ENCODE results near the gene TRANK1. TPM values are rescaled to one million over a fixed set of nuclear protein-coding genes. Genes with fewer than 3 reads are reported as not detected.
"Not testable (repeated sequence)": the region's sequence is repeated elsewhere in the genome, so short reads cannot be mapped to it uniquely, and the experiment has no call there.

Gene TRANK1
- total RNA-seq, 1 experiment from 2014 or later = 1.1 TPM

DNA sequence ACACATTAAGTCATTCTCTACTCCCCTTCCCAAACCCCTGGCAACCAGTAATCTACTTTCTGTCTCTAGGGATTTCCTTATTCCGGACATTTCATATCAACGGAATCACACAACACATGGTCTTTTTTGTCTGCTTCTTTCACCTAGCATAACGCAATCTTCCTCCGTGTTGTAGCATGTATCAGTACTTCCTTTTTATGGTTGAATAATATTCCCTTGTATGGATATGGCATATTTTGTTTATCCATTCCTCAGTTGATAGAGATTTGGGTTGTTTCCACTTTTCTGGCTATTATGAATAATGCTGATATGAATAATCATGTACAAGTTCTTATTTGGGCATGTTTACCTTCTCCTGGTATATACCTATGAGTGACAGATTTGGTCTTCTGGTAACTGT, 63.1 kb downstream of the TRANK1 start:
- no peak for ATAC-seq

DNA sequence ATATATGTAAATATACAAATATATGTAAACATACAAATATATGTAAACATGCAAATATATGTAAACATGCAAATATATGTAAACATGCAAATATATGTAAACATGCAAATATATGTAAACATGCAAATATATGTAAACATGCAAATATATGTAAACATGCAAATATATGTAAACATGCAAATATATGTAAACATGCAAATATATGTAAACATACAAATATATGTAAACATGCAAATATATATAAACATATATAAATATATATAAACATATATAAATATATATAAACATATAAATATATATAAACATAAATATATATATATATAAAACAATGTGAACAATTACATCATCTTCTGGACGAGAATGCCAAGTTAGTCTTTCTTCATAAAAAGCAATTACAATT, 65.0 kb downstream of the TRANK1 start:
- H3K27ac ChIP-seq (ENCODE audit: low read depth, low read length); H3K36me3 ChIP-seq (ENCODE audit: control insufficient read depth in 1 of 2, insufficient read depth in 2 of 2, low read length in 2 of 2); H3K27me3 ChIP-seq (ENCODE audit: insufficient read depth, low read length); H3K9me2 ChIP-seq (ENCODE audit: insufficient read depth); H3K9ac ChIP-seq (ENCODE audit: low read length); H3K9me3 ChIP-seq (ENCODE audit: control insufficient read depth in 1 of 2, insufficient read depth in 1 of 2, low read depth in 1 of 2, low read length in 2 of 2); H3K4me2 ChIP-seq (ENCODE audit: low read length); H2AFZ ChIP-seq (ENCODE audit: low read depth, low read length, poor library complexity, severe bottlenecking); H3K4me1 ChIP-seq (ENCODE audit: control insufficient read depth in 1 of 2, insufficient read depth in 2 of 2, low read length in 2 of 2); ATAC-seq; DNase-seq (ENCODE audit: low read depth, low spot score); intact Hi-C loops (cut with micrococcal nuclease); POLR2A ChIA-PET; BruUV-seq (replicated peaks); RAD21 ChIA-PET (ENCODE audit: low non-redundant PET in 1 of 2, low total read pairs in 2 of 2, uncharacterized antibody in 2 of 2, unreplicated experiment in 2 of 2); CTCF ChIA-PET; H3K4me3 ChIP-seq (replicated peaks in 1 of 2; ENCODE audit: low read depth in 1 of 2, low read length in 2 of 2); H4K20me1 ChIP-seq (ENCODE audit: insufficient read depth); H3K79me2 ChIP-seq (ENCODE audit: insufficient read depth, low read length): not testable (repeated sequence)

More for the DNA sequence above, 63.1 kb downstream of the TRANK1 start:
- ChIA-PET POLR2A (no interaction called here), CTCF (no interaction called here), RAD21 (ENCODE audit: low non-redundant PET in 1 of 2, low total read pairs in 2 of 2, uncharacterized antibody in 2 of 2, unreplicated experiment in 2 of 2) (no interaction called here)
- intact Hi-C loops (cut with micrococcal nuclease) = no loop called here
- H3K4me3 ChIP-seq (replicated peaks in 1 of 2; ENCODE audit: low read depth in 1 of 2, low read length in 2 of 2) = no peak overlapping the region
- H3K9ac ChIP-seq (ENCODE audit: low read length) = no peak overlapping the region
- no peaks in the 10 kb centered on the region for H3K36me3 ChIP-seq (ENCODE audit: control insufficient read depth in 1 of 2, insufficient read depth in 2 of 2, low read length in 2 of 2)
- no peak for TF ChIP-seq POLR2A (IDR thresholded peaks at IDR 0.05; ENCODE audit: borderline replicate concordance, extremely low read depth, insufficient read depth, insufficient read length)
- TF ChIP-seq SRF (IDR thresholded peaks at IDR 0.05; ENCODE audit: low read depth) = no peak
- TF ChIP-seq SIN3A (IDR thresholded peaks at IDR 0.05; ENCODE audit: low read depth) = no peak
- no peak for TF ChIP-seq FOSL1 (IDR thresholded peaks at IDR 0.05; ENCODE audit: low read depth)
- TF ChIP-seq, protein P1, sequence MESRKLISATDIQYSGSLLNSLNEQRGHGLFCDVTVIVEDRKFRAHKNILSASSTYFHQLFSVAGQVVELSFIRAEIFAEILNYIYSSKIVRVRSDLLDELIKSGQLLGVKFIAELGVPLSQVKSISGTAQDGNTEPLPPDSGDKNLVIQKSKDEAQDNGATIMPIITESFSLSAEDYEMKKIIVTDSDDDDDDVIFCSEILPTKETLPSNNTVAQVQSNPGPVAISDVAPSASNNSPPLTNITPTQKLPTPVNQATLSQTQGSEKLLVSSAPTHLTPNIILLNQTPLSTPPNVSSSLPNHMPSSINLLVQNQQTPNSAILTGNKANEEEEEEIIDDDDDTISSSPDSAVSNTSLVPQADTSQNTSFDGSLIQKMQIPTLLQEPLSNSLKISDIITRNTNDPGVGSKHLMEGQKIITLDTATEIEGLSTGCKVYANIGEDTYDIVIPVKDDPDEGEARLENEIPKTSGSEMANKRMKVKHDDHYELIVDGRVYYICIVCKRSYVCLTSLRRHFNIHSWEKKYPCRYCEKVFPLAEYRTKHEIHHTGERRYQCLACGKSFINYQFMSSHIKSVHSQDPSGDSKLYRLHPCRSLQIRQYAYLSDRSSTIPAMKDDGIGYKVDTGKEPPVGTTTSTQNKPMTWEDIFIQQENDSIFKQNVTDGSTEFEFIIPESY (IDR thresholded peaks at IDR 0.05; ENCODE audit: extremely low read depth, insufficient replicate concordance, low read length) = no peak
- TF ChIP-seq ZNF274 (IDR thresholded peaks at IDR 0.05; ENCODE audit: low read depth, low read length) = no peak
- no peak for TF ChIP-seq RAD21 (IDR thresholded peaks at IDR 0.05; ENCODE audit: low read depth)
- TF ChIP-seq POLR2AphosphoS5 (IDR thresholded peaks at IDR 0.05; ENCODE audit: low read depth, low read length) = no peak
- TF ChIP-seq, protein P2, sequence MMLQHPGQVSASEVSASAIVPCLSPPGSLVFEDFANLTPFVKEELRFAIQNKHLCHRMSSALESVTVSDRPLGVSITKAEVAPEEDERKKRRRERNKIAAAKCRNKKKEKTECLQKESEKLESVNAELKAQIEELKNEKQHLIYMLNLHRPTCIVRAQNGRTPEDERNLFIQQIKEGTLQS (IDR thresholded peaks at IDR 0.05) = no peak
- no peak for TF ChIP-seq CBX3 (IDR thresholded peaks at IDR 0.05; ENCODE audit: low read depth)
- no peaks in the 10 kb centered on the region for H4K20me1 ChIP-seq (ENCODE audit: insufficient read depth)
- H3K4me1 ChIP-seq (ENCODE audit: control insufficient read depth in 1 of 2, insufficient read depth in 2 of 2, low read length in 2 of 2) = no peaks in the 10 kb centered on the region
- no peak overlapping the region for H2AFZ ChIP-seq (ENCODE audit: low read depth, low read length, poor library complexity, severe bottlenecking)
- no TSS peak for BruUV-seq (replicated peaks)
- H3K9me3 ChIP-seq (ENCODE audit: control insufficient read depth in 1 of 2, insufficient read depth in 1 of 2, low read depth in 1 of 2, low read length in 2 of 2) = no peaks in the 10 kb centered on the region
- no peak overlapping the region for H3K27ac ChIP-seq (ENCODE audit: low read depth, low read length)
- H3K4me2 ChIP-seq (ENCODE audit: low read length) = no peak overlapping the region
- no peaks in the 10 kb centered on the region for H3K9me2 ChIP-seq (ENCODE audit: insufficient read depth)
- no peaks in the 10 kb centered on the region for H3K79me2 ChIP-seq (ENCODE audit: insufficient read depth, low read length)
- H3K27me3 ChIP-seq (ENCODE audit: insufficient read depth, low read length) = no peaks in the 10 kb centered on the region
- no peak for DNase-seq (ENCODE audit: low read depth, low spot score)
